HG02623 (cell line): ENCODE data around the gene ST8SIA5.

ENCODE experiments used
- ATAC-seq: cut with Tn5 transposase; IDR thresholded peaks from one replicate; pipeline ENCODE4 v1.9.1; 2021; ENCODE audit warnings: moderate library complexity; ENCODE audit not compliant: unreplicated experiment

The ST8SIA5 gene

DNA sequence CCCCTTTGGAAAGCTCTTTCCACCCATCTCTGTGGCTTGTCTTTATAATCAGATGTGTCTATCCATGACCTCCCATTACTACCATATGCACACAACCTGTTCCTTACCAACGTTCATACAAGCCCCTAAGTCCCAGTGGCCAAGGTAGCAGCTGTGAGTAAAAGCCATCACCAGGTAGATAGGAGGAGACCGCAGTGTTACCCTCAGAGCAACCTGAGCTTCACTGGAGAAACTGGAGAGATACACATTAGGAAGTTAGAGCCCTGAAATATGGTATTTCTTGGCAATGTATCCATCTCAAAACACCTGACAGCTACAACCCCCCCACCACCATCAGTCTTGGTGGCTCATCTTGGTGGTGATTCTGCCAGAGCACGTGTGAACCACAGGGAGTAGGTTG is 125.9 kb downstream of the ST8SIA5 start:
- ATAC-seq: no peak

DNA sequence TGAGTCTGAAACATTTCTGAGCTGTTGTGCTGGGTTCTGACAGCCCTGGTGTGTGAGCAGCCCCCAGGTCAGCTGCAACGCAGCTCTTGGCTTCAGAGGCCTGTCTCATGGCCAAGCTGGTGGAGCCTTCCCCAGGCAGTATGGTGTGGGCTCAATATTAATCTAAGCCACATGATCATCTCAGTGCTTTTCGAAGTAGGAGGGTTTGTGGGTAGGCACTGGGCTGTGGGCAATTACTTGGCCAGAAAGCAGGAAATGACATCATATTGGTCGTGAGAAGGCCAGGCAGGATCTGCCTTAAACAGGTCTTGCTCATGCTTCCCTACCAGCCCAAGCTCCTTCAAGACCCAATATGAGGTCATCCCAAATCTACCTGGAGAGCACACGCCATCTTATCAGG is 126.7 kb downstream of the ST8SIA5 start:
- ATAC-seq: no peak

DNA sequence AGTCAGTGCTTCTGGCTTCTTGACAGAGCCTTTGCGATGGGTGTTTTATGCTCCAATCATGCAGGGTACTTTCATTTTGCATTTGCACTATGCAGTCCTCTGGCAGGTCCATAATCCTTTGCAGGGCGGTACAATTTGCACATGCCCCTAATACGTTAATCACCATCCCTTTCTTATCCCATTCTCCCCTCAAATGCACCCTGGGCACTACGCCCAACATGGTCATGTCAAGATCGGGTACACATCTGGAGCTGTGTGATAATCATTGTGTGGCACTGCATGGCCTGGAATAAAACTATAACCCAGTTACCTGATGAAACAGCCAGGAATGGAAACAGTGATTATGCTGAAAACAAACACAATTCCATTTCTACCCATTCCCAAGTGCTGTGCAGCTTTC is 127.5 kb downstream of the ST8SIA5 start:
- ATAC-seq: no peak

DNA sequence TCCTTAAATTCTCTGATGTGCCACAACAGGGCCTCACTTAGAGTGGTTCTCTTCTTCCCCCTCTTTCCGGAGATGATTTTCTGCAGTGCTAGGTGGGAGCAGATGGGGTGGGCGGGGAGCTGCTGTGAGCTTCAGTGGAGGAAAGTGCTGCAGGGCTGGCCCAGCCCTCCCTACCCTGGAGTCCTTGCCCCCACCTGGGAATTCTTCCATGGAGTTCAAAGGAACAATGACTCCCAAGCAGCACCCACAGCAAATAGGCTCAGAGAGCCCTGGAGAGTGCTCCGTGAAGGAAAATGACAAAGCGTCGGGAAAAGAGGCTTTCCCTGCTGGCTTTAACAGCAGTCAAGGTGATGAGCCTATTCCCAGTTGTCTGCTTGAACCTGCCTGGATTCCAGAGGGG is 128.6 kb downstream of the ST8SIA5 start:
- no peak for ATAC-seq

DNA sequence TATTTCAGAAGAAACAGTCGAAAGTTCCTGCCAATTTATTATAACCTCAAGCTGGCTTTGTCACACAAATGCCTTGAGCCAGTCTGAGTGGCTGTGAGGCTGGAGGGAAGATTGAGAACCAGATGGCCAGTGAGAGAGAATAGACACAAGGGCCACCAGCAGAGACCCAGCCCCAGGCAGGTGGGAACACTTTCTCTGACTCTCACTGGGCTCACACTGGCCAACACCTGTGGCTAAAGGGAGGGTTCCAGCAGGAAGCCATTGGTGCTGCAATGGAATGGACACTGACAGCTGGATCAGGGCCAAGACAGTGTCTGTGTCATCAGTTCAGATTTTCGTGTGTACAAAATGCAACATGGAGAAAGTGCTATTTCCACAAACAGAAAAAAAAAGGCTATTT is 129.7 kb downstream of the ST8SIA5 start:
- ATAC-seq: no peak

DNA sequence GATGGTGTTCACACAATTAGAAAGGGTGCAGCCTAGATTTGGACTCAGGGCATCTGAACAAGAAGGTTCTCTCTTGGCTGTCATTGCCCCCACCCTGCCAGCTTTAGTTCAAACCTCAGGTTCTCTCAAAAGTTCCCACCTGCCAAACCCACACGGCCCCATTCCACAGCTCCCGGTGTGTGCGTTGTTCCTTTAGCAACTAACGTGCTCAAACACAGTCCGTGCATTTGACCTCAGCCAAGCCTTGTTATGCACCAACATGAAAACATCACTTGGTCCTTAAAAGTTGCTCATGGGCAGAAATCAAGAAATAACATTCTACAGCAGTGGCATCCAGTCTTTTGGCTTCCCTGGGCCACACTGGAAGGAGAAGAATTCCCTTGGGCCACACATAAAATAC is 131.8 kb downstream of the ST8SIA5 start:
- ATAC-seq: no peak

DNA sequence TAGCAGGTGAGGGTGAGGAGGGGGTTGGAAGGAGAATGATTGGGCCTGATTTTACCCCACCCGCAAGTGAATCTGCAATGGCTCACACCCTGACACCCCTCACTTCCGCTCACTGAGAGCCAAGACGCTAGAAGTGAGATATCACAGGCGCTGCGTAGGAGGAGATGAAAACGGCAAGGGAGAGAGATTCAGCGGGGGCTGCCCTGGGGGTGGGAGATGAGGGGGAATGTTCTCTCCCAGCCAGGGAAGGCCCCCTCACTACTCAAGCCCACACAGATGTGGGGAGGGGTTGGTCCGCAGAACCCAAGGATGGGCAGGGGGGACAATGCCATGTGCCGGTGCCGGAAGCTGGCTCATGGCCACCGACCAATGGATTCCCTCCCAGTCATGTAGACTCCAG is 132.7 kb downstream of the ST8SIA5 start:
- ATAC-seq: no peak

DNA sequence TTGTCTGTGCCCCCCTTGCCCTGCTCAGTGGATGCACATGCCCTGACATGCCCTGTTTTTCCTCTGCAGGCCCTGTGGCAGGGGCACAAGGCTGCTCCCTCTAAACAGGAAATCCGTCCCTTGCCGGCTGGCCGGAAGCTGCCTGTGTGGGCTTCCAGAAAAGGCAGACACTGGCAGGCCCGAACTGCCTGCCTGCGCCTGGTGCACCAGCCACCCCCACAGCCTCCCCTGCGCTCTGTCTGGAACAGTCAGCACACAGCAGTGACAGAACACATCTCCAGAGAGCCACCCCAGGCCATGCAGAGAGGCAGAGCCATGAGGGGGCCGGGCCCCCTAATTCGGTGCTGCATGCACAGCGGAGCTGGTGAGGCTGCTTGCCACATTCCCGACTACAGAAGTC is 133.3 kb downstream of the ST8SIA5 start:
- no peak for ATAC-seq

DNA sequence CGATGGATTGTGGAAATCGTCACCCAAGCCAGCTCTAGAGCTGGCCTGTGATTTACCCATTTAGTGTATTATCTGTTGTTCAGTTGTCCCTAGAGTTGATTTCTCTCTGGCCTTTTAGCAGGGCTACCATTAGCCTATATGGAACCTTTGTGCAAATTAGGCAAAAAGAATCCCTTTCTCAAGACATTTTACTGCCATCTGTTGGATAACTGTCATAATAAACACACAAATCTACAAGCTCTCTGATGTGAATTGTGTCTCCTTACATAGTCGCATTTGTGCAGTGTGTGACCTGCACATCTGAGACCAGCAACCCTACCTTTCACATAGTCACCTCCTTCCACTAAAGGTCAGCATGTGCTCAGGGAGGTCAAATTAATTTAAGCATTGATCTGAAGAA is 133.9 kb downstream of the ST8SIA5 start:
- ATAC-seq: no peak

DNA sequence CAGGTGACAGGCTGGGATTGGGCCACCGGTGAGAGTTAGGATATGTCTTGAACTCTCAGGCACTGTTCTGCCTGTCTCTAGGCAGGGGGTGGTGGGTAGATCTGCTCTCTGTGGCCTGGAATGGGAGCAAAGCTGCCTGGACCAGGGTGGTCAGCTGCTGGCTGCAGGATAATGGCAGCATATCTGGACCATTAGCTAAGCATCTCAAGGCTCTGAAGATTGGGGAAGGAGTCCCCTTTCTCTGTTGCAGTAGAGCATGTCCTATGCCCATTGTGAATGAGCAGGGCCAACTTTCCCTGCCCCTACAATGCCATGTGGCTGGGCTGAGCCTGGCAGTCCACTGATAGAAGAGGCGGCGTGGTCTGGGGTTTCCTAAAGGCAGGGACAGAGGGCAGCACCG is 134.4 kb downstream of the ST8SIA5 start:
- no peak for ATAC-seq

DNA sequence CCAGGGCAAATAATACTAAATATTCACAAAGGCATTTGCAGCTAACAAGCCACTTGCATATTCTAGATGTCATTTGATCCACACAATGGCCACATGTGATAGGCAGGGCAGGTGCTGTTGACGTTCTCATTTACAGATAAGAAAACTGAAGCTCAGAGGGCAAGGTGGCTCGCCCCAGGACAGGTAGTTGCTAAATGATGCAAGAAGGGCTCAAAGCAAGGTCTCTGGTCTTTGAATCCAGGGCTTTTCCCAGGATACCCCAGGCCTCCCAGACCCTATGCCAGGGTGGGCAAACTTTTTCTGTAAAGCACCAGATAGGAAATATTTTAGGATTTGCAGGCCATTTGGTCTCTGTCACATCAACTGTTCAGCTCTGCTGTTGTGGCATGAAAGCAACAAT is 135.0 kb downstream of the ST8SIA5 start:
- no peak for ATAC-seq

DNA sequence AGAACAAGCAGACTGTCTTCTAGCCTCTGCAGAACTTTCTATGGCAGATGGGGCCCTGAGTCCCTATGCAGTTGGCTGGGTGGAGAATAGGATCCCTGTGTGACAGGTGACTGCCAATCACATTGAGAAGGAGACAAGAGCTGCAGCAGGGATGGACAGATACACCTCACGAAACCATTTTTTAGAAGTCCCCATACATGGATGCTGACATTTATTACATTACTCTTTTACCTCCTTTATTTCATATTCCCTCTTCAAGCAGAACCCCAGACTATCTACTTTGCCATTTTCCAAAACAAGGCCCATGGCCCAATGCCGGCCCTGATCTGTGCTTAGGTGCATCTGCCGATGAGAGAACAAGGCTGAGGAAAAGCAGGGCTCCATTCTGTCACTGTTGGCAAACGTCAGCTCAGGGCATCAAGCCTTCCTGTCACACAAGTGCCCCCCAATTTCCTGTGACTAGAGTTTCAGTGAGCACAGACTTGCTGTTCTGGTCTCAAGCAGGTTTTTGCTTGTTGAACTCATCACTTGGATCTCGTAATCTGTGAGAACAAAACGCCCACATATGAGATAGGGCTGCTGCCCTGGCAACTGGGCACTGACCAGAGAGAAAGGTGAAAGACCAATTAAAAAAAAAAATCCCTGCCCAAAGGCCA is 135.6 kb downstream of the ST8SIA5 start:
- ATAC-seq: no peak

DNA sequence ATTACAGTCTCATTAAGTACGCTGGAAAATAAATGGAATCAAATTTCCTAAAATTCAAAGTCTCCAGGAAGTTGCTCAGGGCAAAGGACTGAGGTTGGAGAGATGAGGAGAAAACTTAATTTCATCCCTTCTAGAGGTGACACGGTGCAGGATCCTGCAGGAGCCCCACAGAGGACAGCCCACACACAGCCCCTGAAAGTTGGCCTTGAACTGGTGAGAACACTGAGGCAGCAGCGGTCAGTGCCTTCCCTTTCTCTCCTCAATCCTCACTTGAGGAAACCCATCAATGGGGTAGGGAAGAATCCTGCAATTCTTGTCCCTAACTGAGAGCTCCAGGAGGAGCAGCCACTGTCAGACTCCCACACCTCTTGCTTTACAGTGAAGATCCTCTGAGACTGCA is 137.3 kb downstream of the ST8SIA5 start:
- no peak for ATAC-seq
